Adipocyte (in vitro differentiated cells): ENCODE measurements around the gene IPPK.

Experiments
- DNase-seq: peaks from one replicate; pipeline ENCODE4 v3.0.0-alpha.2; 2015; ENCODE audit warnings: low read depth
- H3K27me3 ChIP-seq: replicated peaks from 2 replicates; pipeline ENCODE4 v1.7.0; 2013; ENCODE audit warnings: mild to moderate bottlenecking, low read length, moderate library complexity; ENCODE audit not compliant: control insufficient read depth, insufficient read depth
- H3K36me3 ChIP-seq: 2 replicates; pipeline ENCODE4 v1.7.0; 2013; ENCODE audit warnings: low read length, mild to moderate bottlenecking, moderate library complexity; ENCODE audit not compliant: control insufficient read depth, insufficient read depth, severe bottlenecking
- H3K4me1 ChIP-seq: 2 replicates; pipeline ENCODE4 v1.7.0; 2013; ENCODE audit warnings: mild to moderate bottlenecking, low read length, moderate library complexity; ENCODE audit not compliant: control insufficient read depth, insufficient read depth
- H3K4me3 ChIP-seq: 2 replicates; pipeline ENCODE4 v1.7.0; 2013; ENCODE audit warnings: mild to moderate bottlenecking, low read length, moderate library complexity
- H3K9ac ChIP-seq: 2 replicates; pipeline ENCODE4 v1.7.0; 2013; ENCODE audit warnings: mild to moderate bottlenecking, low read length, moderate library complexity
- H3K9me3 ChIP-seq: 2 replicates; pipeline ENCODE4 v1.7.0; 2013; ENCODE audit warnings: mild to moderate bottlenecking, low read length, moderate library complexity; ENCODE audit not compliant: control insufficient read depth

The IPPK gene

GRCh38 chr9:92617951-92618510 lies 51.9 kb downstream of the IPPK start:
- Histone ChIP-seq H3K9me3 (no peaks in the 10 kb centered on the region), H3K36me3 (peaks cover 57% of the 10 kb centered on the region), H3K4me3 (no peak overlapping the region), H3K4me1 (peaks cover 25% of the 10 kb centered on the region), H3K27me3 (no peaks in the 10 kb centered on the region), H3K9ac (no peak overlapping the region)
- DNase-seq, result no peak

GRCh38 chr9:92617195-92617813 lies 52.6 kb downstream of the IPPK start:
- H3K4me1 ChIP-seq, result peaks cover 26% of the 10 kb centered on the region
- DNase-seq, result no peak

GRCh38 chr9:92616655-92617111 lies 53.2 kb downstream of the IPPK start:
- H3K27me3 ChIP-seq, result no peaks in the 10 kb centered on the region
- DNase-seq, result no peak
- H3K36me3 ChIP-seq, result peaks cover 65% of the 10 kb centered on the region
- H3K4me3 ChIP-seq, result peak overlapping the region; percentile 59
- peak overlapping the region; percentile 69 for H3K9ac ChIP-seq
- H3K9me3 ChIP-seq, result no peaks in the 10 kb centered on the region
- H3K4me1 ChIP-seq, result peaks cover 29% of the 10 kb centered on the region

More at GRCh38 chr9:92617195-92617813, 52.6 kb downstream of the IPPK start:
- Histone ChIP-seq H3K27me3 (no peaks in the 10 kb centered on the region), H3K9ac (peak overlapping the region; percentile 69), H3K9me3 (no peaks in the 10 kb centered on the region), H3K36me3 (peaks cover 59% of the 10 kb centered on the region), H3K4me3 (no peak overlapping the region)

- peaks cover 66% of the 10 kb centered on the region for H3K36me3 ChIP-seq
Observed at GRCh38 chr9:92616199-92616641, 53.7 kb downstream of the IPPK start.

GRCh38 chr9:92615790-92616189 lies 54.1 kb downstream of the IPPK start:
- Histone ChIP-seq H3K4me1 (peaks cover 29% of the 10 kb centered on the region), H3K27me3 (no peaks in the 10 kb centered on the region), H3K9ac (no peak overlapping the region), H3K9me3 (no peaks in the 10 kb centered on the region), H3K36me3 (peaks cover 66% of the 10 kb centered on the region), H3K4me3 (peak overlapping the region; percentile 59)
- no peak for DNase-seq

More at GRCh38 chr9:92616199-92616641, 53.7 kb downstream of the IPPK start:
- Histone ChIP-seq H3K9me3 (no peaks in the 10 kb centered on the region), H3K4me1 (peaks cover 29% of the 10 kb centered on the region), H3K27me3 (no peaks in the 10 kb centered on the region), H3K4me3 (peak overlapping the region; percentile 59), H3K9ac (peak overlapping the region; percentile 69)
- no peak for DNase-seq

GRCh38 chr9:92614763-92615461 lies 55.0 kb downstream of the IPPK start:
- H3K27me3 ChIP-seq, result no peaks in the 10 kb centered on the region
- peaks cover 59% of the 10 kb centered on the region for H3K36me3 ChIP-seq

GRCh38 chr9:92614123-92614510 lies 55.8 kb downstream of the IPPK start:
- no peaks in the 10 kb centered on the region for H3K9me3 ChIP-seq
- DNase-seq, result no peak
- peaks cover 52% of the 10 kb centered on the region for H3K36me3 ChIP-seq
- no peak overlapping the region for H3K4me3 ChIP-seq
- no peaks in the 10 kb centered on the region for H3K27me3 ChIP-seq
- H3K9ac ChIP-seq, result no peak overlapping the region
- H3K4me1 ChIP-seq, result peaks cover 39% of the 10 kb centered on the region

More at GRCh38 chr9:92614763-92615461, 55.0 kb downstream of the IPPK start:
- H3K4me1 ChIP-seq, result peaks cover 34% of the 10 kb centered on the region
- H3K9ac ChIP-seq, result peak overlapping the region; percentile 57
- H3K4me3 ChIP-seq, result no peak overlapping the region
- no peaks in the 10 kb centered on the region for H3K9me3 ChIP-seq
- DNase-seq, result no peak

GRCh38 chr9:92613268-92614122 lies 56.4 kb downstream of the IPPK start:
- peaks cover 45% of the 10 kb centered on the region for H3K4me1 ChIP-seq
- DNase-seq, result no peak
- H3K27me3 ChIP-seq, result no peaks in the 10 kb centered on the region
- no peak overlapping the region for H3K4me3 ChIP-seq
- H3K9ac ChIP-seq, result no peak overlapping the region
- H3K36me3 ChIP-seq, result peaks cover 47% of the 10 kb centered on the region
- no peaks in the 10 kb centered on the region for H3K9me3 ChIP-seq

GRCh38 chr9:92612816-92613215 lies 57.1 kb downstream of the IPPK start:
- no peak overlapping the region for H3K9ac ChIP-seq
- H3K4me3 ChIP-seq, result no peak overlapping the region
- no peaks in the 10 kb centered on the region for H3K9me3 ChIP-seq
- peaks cover 40% of the 10 kb centered on the region for H3K36me3 ChIP-seq
- DNase-seq, result no peak
- H3K4me1 ChIP-seq, result peaks cover 52% of the 10 kb centered on the region
- no peaks in the 10 kb centered on the region for H3K27me3 ChIP-seq

- Histone ChIP-seq H3K36me3 (peaks cover 37% of the 10 kb centered on the region), H3K4me3 (no peak overlapping the region), H3K9ac (no peak overlapping the region), H3K27me3 (no peaks in the 10 kb centered on the region), H3K4me1 (peaks cover 57% of the 10 kb centered on the region), H3K9me3 (no peaks in the 10 kb centered on the region)
- no peak for DNase-seq
Observed at GRCh38 chr9:92612292-92612691, 57.6 kb downstream of the IPPK start.
